ENCODE data around the gene STK35. TPM values are rescaled to one million over a fixed set of nuclear protein-coding genes. Genes with fewer than 3 reads are reported as not detected.
A peak's percentile ranks its signal among the peaks of the same experiment; 100 is the strongest.

Gene STK35
- polyA plus RNA-seq, 3 donors, result 1.2 to 9.3 (median 2.0) TPM

GRCh38 chr20:2127238-2127637, 25.6 kb downstream of the STK35 start:
- peaks cover 14 to 64% of the 10 kb centered on the region in 2 donors for H3K36me3 ChIP-seq (replicated peaks in 1 of 2; ENCODE audit: control insufficient read depth in 1 of 2, insufficient read depth in 2 of 2, low read length in 2 of 2)
- DNase-seq, result no peak
- no peak overlapping the region for H3K9ac ChIP-seq (ENCODE audit: insufficient read depth, low read length, poor library complexity, severe bottlenecking)
- Mint-ChIP-seq H3K27me3 (ENCODE audit: low read depth in 3 of 3) (no peaks in the 10 kb centered on the region), H3K9me3 (no peaks in the 10 kb centered on the region), H3K27ac (peak overlapping the region in 1 of 7 donors; percentile 50), H3K4me1 (peaks cover 19% of the 10 kb centered on the region), H3K4me3 (no peak overlapping the region), H3K36me3 (peaks cover 31 to 42% of the 10 kb centered on the region in 2 donors)
- H3K79me2 ChIP-seq (ENCODE audit: insufficient read depth, low read length), result peaks cover 95% of the 10 kb centered on the region
- TF ChIP-seq CTCF (IDR thresholded peaks at IDR 0.05), result no peak
- H3K4me1 ChIP-seq (ENCODE audit: control insufficient read depth in 1 of 2, insufficient read depth in 2 of 2, low read length in 2 of 2), result no peaks in the 10 kb centered on the region
- H3K27ac ChIP-seq (ENCODE audit: low read depth in 1 of 2, low read length in 2 of 2), result no peak overlapping the region
- H4K20me1 ChIP-seq (ENCODE audit: insufficient read depth, low read length), result peaks cover 99% of the 10 kb centered on the region
- 100% methylated on average over 1 of the region's 1 CpG for WGBS (ENCODE audit: insufficient coverage)
- H3K27me3 ChIP-seq (ENCODE audit: control insufficient read depth in 2 of 2, insufficient read depth in 2 of 2, low read length in 2 of 2), result no peaks in the 10 kb centered on the region
- H3K4me2 ChIP-seq (replicated peaks; ENCODE audit: extremely low read depth, low read length, poor library complexity, severe bottlenecking), result no peak overlapping the region
- intact Hi-C loops (cut with micrococcal nuclease), result no loop called here
- H3K9me3 ChIP-seq (replicated peaks in 1 of 2; ENCODE audit: control insufficient read depth in 1 of 2, insufficient read depth in 1 of 2, low read length in 2 of 2), result no peaks in the 10 kb centered on the region
- no peak overlapping the region for H2AFZ ChIP-seq (ENCODE audit: insufficient read depth, low read depth, low read length, poor library complexity, severe bottlenecking)
- H3K4me3 ChIP-seq (replicated peaks in 1 of 3; ENCODE audit: low read depth in 2 of 3, low read length in 3 of 3), result no peak overlapping the region

- TF ChIP-seq CTCF (IDR thresholded peaks at IDR 0.05), result no peak
- WGBS (ENCODE audit: insufficient coverage), result 98% methylated on average over 5 of the region's 6 CpGs
- peak overlapping the region in 1 of 7 donors; percentile 73 for H3K27ac Mint-ChIP-seq
- no peak overlapping the region for H2AFZ ChIP-seq (ENCODE audit: insufficient read depth, low read depth, low read length, poor library complexity, severe bottlenecking)
- H3K4me2 ChIP-seq (replicated peaks; ENCODE audit: extremely low read depth, low read length, poor library complexity, severe bottlenecking), result no peak overlapping the region
- no peaks in the 10 kb centered on the region for H3K27me3 ChIP-seq (ENCODE audit: control insufficient read depth in 2 of 2, insufficient read depth in 2 of 2, low read length in 2 of 2)
- no peak overlapping the region for H3K27ac ChIP-seq (ENCODE audit: low read depth in 1 of 2, low read length in 2 of 2)
- no peak for DNase-seq
- no peaks in the 10 kb centered on the region for H3K4me1 ChIP-seq (ENCODE audit: control insufficient read depth in 1 of 2, insufficient read depth in 2 of 2, low read length in 2 of 2)
- H3K4me1 Mint-ChIP-seq, result peaks cover 26% of the 10 kb centered on the region
- H4K20me1 ChIP-seq (ENCODE audit: insufficient read depth, low read length), result peaks cover 99% of the 10 kb centered on the region
- peaks cover 32 to 41% of the 10 kb centered on the region in 2 donors for H3K36me3 Mint-ChIP-seq
- peaks cover 91% of the 10 kb centered on the region for H3K79me2 ChIP-seq (ENCODE audit: insufficient read depth, low read length)
- H3K9me3 Mint-ChIP-seq, result no peaks in the 10 kb centered on the region
- no peaks in the 10 kb centered on the region for H3K9me3 ChIP-seq (replicated peaks in 1 of 2; ENCODE audit: control insufficient read depth in 1 of 2, insufficient read depth in 1 of 2, low read length in 2 of 2)
- no peak overlapping the region for H3K4me3 Mint-ChIP-seq
- no peak overlapping the region for H3K4me3 ChIP-seq (replicated peaks in 1 of 3; ENCODE audit: low read depth in 2 of 3, low read length in 3 of 3)
- intact Hi-C loops (cut with micrococcal nuclease), result no loop called here
- H3K36me3 ChIP-seq (replicated peaks in 1 of 2; ENCODE audit: control insufficient read depth in 1 of 2, insufficient read depth in 2 of 2, low read length in 2 of 2), result peaks cover 14 to 58% of the 10 kb centered on the region in 2 donors
- no peak overlapping the region for H3K9ac ChIP-seq (ENCODE audit: insufficient read depth, low read length, poor library complexity, severe bottlenecking)
- no peaks in the 10 kb centered on the region for H3K27me3 Mint-ChIP-seq (ENCODE audit: low read depth in 3 of 3)
These were observed 26.9 kb downstream of the STK35 start for GRCh38 chr20:2128542-2128941.
